Raji (cell line): ENCODE results near the gene TMEM132C.

ENCODE experiments used
- POLR2A ChIP-seq: IDR thresholded peaks from 2 replicates; pipeline ENCODE4 v1.6.1; 2011; ENCODE audit warnings: low read depth, low read length, control low read depth; ENCODE audit not compliant: insufficient read depth

TMEM132C gene

GRCh38 chr12:128715485-128715884 is 448.5 kb downstream of the TMEM132C start:
- no peak for TF ChIP-seq POLR2A

- no peak for TF ChIP-seq POLR2A
Measured at GRCh38 chr12:128724468-128725046, 457.6 kb downstream of the TMEM132C start.

GRCh38 chr12:128726886-128727285 is 459.9 kb downstream of the TMEM132C start:
- TF ChIP-seq POLR2A: no peak

GRCh38 chr12:128727461-128727860 is 460.5 kb downstream of the TMEM132C start:
- TF ChIP-seq POLR2A: no peak

DNA sequence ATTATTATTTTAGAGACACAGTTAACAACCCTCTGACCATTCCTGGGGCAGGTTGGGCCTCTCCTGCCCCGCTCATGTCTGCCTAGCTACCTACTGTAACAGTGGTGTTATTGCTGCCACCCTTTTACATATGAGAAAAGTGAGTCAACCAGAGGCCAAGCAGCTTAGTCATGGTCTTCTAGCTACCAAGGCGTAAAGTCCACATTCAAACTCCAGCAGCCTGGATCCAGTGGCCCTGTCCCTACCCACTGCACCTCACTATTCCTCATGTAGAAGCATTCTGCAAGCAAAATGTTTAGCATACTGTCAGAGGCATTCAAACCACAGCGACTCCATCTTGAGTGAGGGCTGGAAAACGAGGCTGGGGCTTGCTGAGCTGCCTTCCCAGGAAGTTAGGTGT is 461.0 kb downstream of the TMEM132C start:
- no peak for TF ChIP-seq POLR2A

DNA sequence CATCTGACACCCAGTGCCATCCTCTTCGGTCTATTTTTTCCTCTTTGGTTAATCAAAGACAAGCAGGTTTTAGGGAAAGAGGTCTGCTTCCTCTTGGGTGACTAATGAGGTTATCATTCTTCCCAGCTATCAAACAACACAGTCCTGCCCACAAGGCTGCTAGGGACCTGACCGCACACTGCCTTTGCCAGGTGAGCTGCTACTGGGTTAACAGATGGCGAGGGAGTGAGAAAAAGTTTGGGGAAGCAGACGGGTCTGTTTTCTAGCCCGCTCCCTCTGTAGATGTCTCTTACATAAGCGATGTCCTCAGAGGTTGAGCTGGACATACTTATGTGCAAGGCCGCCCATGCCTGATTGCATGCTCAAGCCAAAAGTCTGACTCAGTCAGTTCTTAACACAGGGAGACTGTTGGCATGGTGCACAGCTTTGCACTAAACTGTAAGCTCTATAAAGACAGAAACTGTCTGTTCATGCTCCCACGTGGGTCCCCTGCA is 462.7 kb downstream of the TMEM132C start:
- TF ChIP-seq POLR2A: no peak

GRCh38 chr12:128734371-128734770 is 467.4 kb downstream of the TMEM132C start:
- no peak for TF ChIP-seq POLR2A

GRCh38 chr12:128737292-128737966 is 470.5 kb downstream of the TMEM132C start:
- TF ChIP-seq POLR2A: no peak

- TF ChIP-seq POLR2A: no peak
Measured at GRCh38 chr12:128743916-128744315, 476.9 kb downstream of the TMEM132C start.

GRCh38 chr12:128745772-128746689 is 479.1 kb downstream of the TMEM132C start:
- no peak for TF ChIP-seq POLR2A

DNA sequence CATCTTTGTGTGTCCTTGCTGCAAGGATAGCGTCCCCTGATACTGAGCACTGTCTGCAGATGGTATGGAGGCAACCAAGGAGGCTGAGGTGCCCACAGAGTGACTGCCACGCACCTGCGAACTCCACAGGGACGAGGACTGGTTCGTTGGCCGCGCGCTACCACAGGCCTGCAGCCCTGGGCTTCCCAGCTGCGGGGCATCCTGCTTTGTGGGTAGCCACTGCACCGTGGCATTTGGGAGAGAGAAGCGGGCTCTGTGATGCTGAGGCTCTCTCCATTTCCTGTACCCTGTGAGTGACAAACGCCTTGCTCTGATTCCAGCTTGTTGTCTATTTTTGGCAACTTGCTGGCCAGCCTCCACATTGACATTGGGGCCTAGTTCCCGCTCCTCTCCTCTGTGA is 480.5 kb downstream of the TMEM132C start:
- no peak for TF ChIP-seq POLR2A

DNA sequence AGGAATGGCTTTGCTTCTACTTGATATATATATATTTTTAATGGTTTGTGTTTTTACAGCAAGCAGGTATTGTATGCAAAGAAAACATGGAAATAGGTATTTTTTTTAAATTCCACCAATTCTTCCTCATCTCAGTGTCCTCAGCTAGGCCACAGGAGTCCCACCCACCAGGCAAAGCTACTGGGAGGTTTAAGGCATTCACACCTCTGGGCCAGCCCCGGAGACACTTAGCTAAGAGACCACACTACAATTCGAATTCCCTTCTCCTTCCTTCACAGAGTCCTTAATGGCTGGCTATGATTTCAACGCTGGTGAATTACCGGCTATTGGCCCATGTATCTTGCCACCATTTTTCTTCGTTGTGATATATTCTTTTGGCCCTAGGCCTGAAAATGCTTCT is 485.4 kb downstream of the TMEM132C start:
- TF ChIP-seq POLR2A: no peak

GRCh38 chr12:128753438-128753837 is 486.5 kb downstream of the TMEM132C start:
- TF ChIP-seq POLR2A: no peak

GRCh38 chr12:128754275-128754674 is 487.3 kb downstream of the TMEM132C start:
- TF ChIP-seq POLR2A: no peak

DNA sequence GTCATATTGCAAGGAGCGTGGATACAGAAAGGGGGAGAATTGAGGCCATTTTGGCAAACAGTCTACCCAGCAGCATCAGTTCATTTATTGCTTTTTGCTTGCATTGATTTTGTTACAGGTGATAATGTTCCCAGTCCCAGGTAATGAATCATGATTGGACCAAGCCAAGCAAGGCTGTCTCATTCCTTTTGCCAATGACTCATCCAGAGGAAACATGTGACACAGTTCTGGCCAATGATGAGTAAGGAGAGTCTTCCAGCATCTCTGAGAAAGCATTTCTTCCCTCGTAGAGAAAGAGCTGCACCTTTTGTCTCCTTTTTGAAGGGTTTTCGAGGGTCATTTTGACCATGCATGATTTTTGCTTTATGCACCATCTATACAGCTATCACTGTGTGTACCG is 488.6 kb downstream of the TMEM132C start:
- TF ChIP-seq POLR2A: no peak
